Cardiac muscle cell (in vitro differentiated cells and primary cell): ENCODE data around the gene B4GALT1. TPM values are rescaled to one million over a fixed set of nuclear protein-coding genes. Genes with fewer than 3 reads are reported as not detected.

Experiments used
- DNase-seq, 2 donors: peaks; one replicate each; pipeline versions ENCODE4 v3.0.0 to v3.0.0-alpha.2; 2010 to 2017; ENCODE audit warnings: low read depth in 1 of 2, low spot score in 1 of 2
- H3K27ac ChIP-seq: fragments of 200-600 bp; sonication (generic); 2 replicates; pipeline ENCODE4 v1.5.1; 2016
- H3K27me3 ChIP-seq: fragments of 200-600 bp; sonication (generic); 2 replicates; pipeline ENCODE4 v1.6.0; 2016; ENCODE audit warnings: control low read depth
- H3K36me3 ChIP-seq: fragments of 200-600 bp; sonication (generic); 2 replicates; pipeline ENCODE4 v1.5.1; 2016; ENCODE audit warnings: control low read depth
- H3K4me1 ChIP-seq: fragments of 200-600 bp; sonication (generic); 2 replicates; pipeline ENCODE4 v1.8.1; 2017; ENCODE audit warnings: low read depth, mild to moderate bottlenecking, mixed run types
- H3K4me3 ChIP-seq: fragments of 200-600 bp; sonication (generic); 2 replicates; pipeline ENCODE4 v1.5.1; 2016; ENCODE audit warnings: mild to moderate bottlenecking
- H3K9me3 ChIP-seq: fragments of 200-600 bp; sonication (generic); 2 replicates; pipeline ENCODE4 v1.5.1; 2017; ENCODE audit warnings: low read depth, mild to moderate bottlenecking, control low read depth
- polyA plus RNA-seq: library from polyadenylated mRNA; unstranded; fragments of >200 nt; fragmentation: Nextera tagmentation; extraction: Ambion mirVana; gene quantifications from 2 replicates; pipeline ENCODE4 v1.2.1, GENCODE V29; 2016
- total RNA-seq: library from RNA; depleted of rRNA; stranded (reverse); fragments of >200 nt; gene quantifications from 2 replicates; pipeline ENCODE4 v1.2.3, GENCODE V29; 2016
- TF ChIP-seq, protein P1 (sequence below): IDR thresholded peaks from 2 replicates; pipeline ENCODE4 v1.5.1; 2012; ENCODE audit warnings: low read depth, mild to moderate bottlenecking, low read length

The B4GALT1 gene
- total and polyA plus RNA-seq, 2 experiments from 2014 or later, result 22.1 to 33.6 TPM

GRCh38 chr9:33108472-33108871 lies 58.7 kb downstream of the B4GALT1 start:
- Histone ChIP-seq H3K27ac (peak overlapping the region; percentile 39), H3K27me3 (no peaks in the 10 kb centered on the region), H3K4me3 (no peak overlapping the region), H3K9me3 (no peaks in the 10 kb centered on the region), H3K4me1 (peaks cover 4% of the 10 kb centered on the region), H3K36me3 (peaks cover 11% of the 10 kb centered on the region)
- TF ChIP-seq, protein P1, sequence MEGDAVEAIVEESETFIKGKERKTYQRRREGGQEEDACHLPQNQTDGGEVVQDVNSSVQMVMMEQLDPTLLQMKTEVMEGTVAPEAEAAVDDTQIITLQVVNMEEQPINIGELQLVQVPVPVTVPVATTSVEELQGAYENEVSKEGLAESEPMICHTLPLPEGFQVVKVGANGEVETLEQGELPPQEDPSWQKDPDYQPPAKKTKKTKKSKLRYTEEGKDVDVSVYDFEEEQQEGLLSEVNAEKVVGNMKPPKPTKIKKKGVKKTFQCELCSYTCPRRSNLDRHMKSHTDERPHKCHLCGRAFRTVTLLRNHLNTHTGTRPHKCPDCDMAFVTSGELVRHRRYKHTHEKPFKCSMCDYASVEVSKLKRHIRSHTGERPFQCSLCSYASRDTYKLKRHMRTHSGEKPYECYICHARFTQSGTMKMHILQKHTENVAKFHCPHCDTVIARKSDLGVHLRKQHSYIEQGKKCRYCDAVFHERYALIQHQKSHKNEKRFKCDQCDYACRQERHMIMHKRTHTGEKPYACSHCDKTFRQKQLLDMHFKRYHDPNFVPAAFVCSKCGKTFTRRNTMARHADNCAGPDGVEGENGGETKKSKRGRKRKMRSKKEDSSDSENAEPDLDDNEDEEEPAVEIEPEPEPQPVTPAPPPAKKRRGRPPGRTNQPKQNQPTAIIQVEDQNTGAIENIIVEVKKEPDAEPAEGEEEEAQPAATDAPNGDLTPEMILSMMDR, result no peak
- no peak for DNase-seq

DNA sequence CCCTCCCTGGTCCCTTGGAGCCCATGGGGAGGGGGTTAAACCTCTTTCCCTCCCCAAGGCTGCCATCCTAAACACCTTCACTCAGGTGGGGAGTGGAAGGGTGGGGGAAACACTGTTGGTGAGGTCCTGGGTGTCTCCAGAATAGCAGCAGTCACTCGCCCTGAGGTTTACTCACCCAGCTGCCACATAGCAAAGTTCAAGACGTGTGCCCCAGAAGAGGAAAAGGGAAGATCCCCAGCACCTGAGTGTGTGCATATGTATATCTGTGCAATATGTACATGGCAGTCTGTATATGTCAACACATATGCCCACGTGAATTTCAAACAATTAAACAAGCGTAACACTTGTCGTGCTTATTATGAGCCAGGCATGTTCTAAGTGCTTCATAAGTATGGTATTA lies 59.4 kb downstream of the B4GALT1 start:
- no peak for DNase-seq
- TF ChIP-seq, protein P1, result no peak
- no peak overlapping the region for H3K27ac ChIP-seq

DNA sequence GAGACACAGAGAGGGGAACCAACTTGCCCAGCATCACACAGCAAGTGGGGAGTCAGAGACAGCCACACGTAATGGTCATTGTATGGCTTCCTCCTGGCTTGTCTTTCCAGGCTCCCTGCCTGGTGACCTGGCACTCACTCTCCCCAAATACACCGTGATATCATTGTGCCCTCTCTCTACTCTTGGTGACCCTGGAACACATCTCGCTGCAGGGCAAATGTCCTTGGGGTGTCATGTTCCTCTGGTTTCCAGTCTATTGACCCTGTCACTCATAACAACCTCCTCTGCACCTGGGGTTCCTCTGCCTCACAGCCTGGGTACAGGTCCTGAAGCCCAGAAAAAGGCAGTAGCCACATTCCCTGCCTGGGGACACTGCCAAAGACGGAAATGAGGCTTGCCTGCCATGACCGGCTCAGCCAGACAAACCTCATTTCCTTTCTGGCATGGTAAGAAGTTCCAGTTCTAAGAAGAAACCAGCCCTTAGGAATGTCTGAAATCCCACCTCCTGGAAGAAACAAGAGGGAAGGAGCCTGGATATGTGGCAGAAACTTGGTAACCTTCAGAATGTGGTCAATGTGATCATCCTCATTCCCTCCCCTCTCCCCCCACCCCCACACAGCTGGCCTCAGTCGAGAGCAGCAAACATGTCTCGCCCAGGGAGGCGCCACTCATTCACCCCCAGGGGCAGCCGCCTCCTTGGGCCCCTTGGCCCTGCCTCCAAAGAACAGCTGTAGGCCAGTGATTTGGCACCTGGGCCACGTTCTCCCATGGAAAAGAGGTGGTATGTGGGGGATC lies 60.1 kb downstream of the B4GALT1 start:
- H3K36me3 ChIP-seq, result peaks cover 3% of the 10 kb centered on the region
- H3K9me3 ChIP-seq, result no peaks in the 10 kb centered on the region
- peaks cover 4% of the 10 kb centered on the region for H3K4me1 ChIP-seq
- TF ChIP-seq, protein P1, result no peak
- no peak overlapping the region for H3K4me3 ChIP-seq
- DNase-seq, result peak in 1 of 2 donors; percentile 95
- H3K27ac ChIP-seq, result no peak overlapping the region
- no peaks in the 10 kb centered on the region for H3K27me3 ChIP-seq

More for the DNA sequence above, 59.4 kb downstream of the B4GALT1 start:
- no peaks in the 10 kb centered on the region for H3K27me3 ChIP-seq
- no peak overlapping the region for H3K4me3 ChIP-seq
- H3K9me3 ChIP-seq, result no peaks in the 10 kb centered on the region
- H3K36me3 ChIP-seq, result peaks cover 8% of the 10 kb centered on the region
- peaks cover 4% of the 10 kb centered on the region for H3K4me1 ChIP-seq

DNA sequence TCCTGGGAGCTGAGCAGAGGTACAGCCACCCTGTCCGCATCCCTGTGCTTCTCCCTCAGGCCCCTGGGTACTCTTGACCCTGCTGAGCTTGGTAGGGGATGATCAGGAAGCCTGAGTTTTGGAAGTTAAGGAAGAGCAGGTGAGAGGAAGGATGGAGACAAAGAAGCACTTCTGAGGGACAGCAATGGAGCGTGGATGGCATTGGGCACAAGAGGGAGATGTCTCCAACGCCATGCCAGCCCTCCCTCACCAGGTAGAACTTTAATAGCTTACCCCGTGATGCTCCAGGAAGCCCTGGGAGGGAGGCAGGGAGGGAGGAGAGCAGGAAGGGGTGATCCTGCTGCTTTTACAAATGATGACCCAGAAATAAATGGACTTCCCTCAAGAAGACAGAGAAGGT lies 60.8 kb downstream of the B4GALT1 start:
- Histone ChIP-seq H3K27ac (no peak overlapping the region), H3K27me3 (no peaks in the 10 kb centered on the region), H3K4me1 (peaks cover 4% of the 10 kb centered on the region), H3K36me3 (no peaks in the 10 kb centered on the region), H3K4me3 (no peak overlapping the region), H3K9me3 (no peaks in the 10 kb centered on the region)
- DNase-seq, result no peak
- TF ChIP-seq, protein P1, result no peak

GRCh38 chr9:33105959-33106358 lies 61.2 kb downstream of the B4GALT1 start:
- no peak for DNase-seq
- H3K27me3 ChIP-seq, result no peaks in the 10 kb centered on the region
- TF ChIP-seq, protein P1, result no peak
- H3K4me1 ChIP-seq, result peaks cover 4% of the 10 kb centered on the region
- no peak overlapping the region for H3K4me3 ChIP-seq
- H3K9me3 ChIP-seq, result no peaks in the 10 kb centered on the region
- no peak overlapping the region for H3K27ac ChIP-seq
- no peaks in the 10 kb centered on the region for H3K36me3 ChIP-seq
